ENCODE measurements around the gene PTGES3.
"Not testable (repeated sequence)": the region's sequence is repeated elsewhere in the genome, so short reads cannot be mapped to it uniquely, and the experiment has no call there.

PTGES3 gene

DNA sequence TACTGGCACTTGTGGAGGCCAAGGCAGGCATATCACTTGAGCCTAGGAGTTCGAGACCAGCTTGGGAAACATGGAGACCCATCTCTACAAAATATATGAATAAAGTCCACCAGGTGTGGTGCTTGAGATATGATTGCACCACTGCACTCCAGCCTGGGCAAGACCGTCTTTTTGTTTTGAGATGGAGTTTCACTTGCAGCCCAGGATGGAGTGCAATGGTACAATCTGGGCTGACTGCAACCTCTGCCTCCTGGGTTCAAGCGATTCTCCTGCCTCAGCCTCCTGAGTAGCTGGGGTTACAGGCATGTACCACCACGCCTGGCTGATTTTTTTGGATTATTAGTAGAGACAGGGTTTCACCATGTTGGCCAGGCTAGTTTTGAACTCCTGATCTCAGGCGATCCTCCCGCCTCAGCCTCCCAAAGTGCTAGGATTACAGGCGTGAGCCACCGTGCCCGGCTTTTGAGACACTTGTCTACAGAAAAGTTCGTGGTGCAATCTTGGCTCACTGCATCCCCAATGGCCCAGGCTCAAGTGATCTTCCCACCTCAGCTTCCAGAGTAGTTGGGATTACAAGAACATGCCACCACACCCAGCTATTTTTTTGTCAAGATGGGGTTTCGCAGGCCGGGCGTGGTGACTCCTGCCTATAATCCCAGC is 26.0 kb downstream of the PTGES3 start:
- DNase-seq (ENCODE audit: low spot score), result no peak
- TF ChIP-seq, protein P1, sequence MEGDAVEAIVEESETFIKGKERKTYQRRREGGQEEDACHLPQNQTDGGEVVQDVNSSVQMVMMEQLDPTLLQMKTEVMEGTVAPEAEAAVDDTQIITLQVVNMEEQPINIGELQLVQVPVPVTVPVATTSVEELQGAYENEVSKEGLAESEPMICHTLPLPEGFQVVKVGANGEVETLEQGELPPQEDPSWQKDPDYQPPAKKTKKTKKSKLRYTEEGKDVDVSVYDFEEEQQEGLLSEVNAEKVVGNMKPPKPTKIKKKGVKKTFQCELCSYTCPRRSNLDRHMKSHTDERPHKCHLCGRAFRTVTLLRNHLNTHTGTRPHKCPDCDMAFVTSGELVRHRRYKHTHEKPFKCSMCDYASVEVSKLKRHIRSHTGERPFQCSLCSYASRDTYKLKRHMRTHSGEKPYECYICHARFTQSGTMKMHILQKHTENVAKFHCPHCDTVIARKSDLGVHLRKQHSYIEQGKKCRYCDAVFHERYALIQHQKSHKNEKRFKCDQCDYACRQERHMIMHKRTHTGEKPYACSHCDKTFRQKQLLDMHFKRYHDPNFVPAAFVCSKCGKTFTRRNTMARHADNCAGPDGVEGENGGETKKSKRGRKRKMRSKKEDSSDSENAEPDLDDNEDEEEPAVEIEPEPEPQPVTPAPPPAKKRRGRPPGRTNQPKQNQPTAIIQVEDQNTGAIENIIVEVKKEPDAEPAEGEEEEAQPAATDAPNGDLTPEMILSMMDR (IDR thresholded peaks at IDR 0.05; ENCODE audit: borderline replicate concordance, control extremely low read depth, extremely low read depth, insufficient read depth, missing control alignments), result no peak
- in situ Hi-C loops (cut with MboI; ENCODE audit: low sequenced_read_pairs, unreplicated experiment), result no loop called here

DNA sequence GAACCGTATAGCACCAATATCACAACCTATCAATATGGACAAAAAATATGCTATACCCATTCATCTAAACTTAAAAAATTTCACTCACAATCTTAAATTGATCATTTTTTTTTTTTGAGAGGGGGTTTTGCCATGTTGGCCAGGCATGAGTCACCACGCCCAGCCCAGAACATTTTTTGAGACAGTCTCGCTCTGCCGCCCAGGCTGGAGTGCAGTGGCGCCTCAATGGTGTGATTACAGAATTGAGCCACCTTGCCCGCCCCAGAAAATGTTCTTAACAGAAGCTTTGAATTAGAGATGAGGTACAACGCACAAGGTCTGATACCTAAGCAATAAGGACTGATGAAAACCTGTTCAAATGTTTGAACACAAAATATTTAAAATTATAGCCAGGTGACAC is 26.5 kb downstream of the PTGES3 start:
- TF ChIP-seq, protein P1 (IDR thresholded peaks at IDR 0.05; ENCODE audit: borderline replicate concordance, control extremely low read depth, extremely low read depth, insufficient read depth, missing control alignments), result no peak
- no peak for DNase-seq (ENCODE audit: low spot score)
- in situ Hi-C loops (cut with MboI; ENCODE audit: low sequenced_read_pairs, unreplicated experiment), result no loop called here

DNA sequence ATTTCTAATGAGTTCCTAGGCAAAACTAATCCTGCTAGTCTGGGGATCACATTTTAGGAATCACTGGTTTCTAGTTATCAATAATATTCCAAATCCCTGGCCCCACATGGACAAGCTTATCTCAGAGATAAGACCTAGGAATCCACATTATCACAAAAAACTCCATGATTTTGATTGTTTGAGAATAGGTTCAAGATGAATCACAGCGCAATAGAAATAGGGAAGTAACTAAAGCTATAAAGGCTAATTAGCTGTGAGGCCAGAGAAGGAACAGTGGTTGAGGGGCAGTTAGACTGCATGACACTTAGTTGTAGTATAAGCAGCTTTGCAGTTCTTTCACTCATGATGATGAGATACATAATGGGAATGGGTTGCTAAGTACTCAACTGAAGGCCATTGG is 29.2 kb downstream of the PTGES3 start:
- DNase-seq (ENCODE audit: low spot score), result peak; percentile 54
- in situ Hi-C loops (cut with MboI; ENCODE audit: low sequenced_read_pairs, unreplicated experiment), result no loop called here
- TF ChIP-seq, protein P1 (IDR thresholded peaks at IDR 0.05; ENCODE audit: borderline replicate concordance, control extremely low read depth, extremely low read depth, insufficient read depth, missing control alignments), result no peak

DNA sequence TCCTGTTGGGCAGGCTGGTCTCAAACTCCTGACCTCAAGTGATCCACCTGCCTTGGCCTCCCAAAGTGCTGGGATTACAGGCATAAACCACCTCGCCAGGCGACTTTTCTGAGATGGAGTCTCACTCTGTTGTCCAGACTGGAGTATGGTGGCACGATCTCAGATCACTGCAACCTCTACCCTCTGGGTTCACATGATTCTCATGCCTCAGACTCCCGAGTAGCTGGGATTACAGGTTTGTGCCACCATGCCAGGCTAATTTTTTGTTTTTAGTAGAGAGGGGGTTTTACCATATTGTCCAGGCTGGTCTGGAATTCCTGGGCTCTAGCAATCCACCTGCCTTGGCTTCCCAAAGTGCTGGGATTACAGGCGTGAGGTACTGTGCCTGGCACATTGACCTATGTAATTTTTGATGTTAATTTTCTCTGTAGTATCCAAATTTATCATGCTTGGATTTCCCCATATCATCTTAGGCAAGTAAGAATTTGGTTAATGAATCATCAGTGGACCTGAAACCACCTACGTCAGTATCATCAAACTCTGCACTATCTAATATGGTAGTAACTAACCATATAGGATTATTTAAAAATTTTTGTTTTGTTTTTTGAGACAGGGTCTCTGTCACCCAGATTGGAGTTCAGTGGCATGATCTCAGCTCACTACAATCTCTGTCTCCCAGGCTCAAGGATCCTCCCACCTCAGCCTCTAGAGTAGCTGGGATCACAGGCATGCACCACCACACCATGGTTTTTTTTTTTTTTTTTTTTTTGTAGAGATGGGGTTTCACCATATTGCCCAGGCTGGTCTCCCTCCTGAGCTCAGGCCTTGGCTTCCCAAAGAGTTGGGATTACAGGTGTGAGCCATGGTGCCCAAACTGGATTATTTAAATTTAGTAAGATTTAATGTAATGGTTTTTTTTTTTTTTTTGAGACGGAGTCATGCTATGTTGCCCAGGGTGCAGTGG is 30.4 kb downstream of the PTGES3 start:
- peak; percentile 47 for DNase-seq (ENCODE audit: low spot score)
- in situ Hi-C loops (cut with MboI; ENCODE audit: low sequenced_read_pairs, unreplicated experiment), result no loop called here
- TF ChIP-seq, protein P1 (IDR thresholded peaks at IDR 0.05; ENCODE audit: borderline replicate concordance, control extremely low read depth, extremely low read depth, insufficient read depth, missing control alignments), result no peak

DNA sequence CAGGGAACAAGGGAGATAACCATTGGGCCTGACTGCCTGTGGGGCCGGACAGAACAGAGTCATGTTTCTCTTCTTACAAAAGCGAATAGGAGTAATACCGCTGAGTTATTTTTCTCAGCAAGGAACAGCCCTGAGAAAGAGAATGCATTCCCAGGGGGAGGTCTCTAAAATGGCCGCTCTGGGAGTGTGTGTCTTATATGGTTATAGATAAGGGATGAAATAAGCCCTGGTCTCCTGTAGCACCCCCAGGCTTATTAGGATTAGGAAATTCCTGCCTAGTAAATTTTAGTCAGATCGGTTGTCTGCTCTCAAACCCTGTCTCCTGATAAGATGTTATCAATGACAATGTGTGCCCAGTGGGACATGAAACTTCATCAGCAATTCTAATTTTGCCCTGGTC is 34.3 kb downstream of the PTGES3 start:
- DNase-seq (ENCODE audit: low spot score); in situ Hi-C loops (cut with MboI; ENCODE audit: low sequenced_read_pairs, unreplicated experiment): not testable (repeated sequence)

DNA sequence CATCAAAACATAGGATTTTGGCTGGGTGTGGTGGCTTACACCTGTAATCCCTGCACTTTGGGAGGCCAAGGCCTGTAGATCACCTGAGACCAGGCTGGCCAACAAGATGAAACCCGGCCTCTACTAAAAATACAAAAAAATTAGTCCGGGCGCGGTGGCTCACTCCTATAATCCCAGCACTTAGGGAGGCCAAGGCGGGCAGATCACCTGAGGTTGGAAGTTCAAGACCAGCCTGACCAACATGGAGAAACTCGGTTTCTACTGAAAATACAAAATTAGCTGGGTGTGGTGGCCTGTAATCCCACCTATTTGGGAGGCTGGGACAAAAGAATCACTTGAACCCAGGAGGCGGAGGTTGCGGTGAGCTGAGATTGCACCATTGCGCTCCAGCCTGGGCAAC is 40.1 kb downstream of the PTGES3 start:
- DNase-seq (ENCODE audit: low spot score), result not testable (repeated sequence)

DNA sequence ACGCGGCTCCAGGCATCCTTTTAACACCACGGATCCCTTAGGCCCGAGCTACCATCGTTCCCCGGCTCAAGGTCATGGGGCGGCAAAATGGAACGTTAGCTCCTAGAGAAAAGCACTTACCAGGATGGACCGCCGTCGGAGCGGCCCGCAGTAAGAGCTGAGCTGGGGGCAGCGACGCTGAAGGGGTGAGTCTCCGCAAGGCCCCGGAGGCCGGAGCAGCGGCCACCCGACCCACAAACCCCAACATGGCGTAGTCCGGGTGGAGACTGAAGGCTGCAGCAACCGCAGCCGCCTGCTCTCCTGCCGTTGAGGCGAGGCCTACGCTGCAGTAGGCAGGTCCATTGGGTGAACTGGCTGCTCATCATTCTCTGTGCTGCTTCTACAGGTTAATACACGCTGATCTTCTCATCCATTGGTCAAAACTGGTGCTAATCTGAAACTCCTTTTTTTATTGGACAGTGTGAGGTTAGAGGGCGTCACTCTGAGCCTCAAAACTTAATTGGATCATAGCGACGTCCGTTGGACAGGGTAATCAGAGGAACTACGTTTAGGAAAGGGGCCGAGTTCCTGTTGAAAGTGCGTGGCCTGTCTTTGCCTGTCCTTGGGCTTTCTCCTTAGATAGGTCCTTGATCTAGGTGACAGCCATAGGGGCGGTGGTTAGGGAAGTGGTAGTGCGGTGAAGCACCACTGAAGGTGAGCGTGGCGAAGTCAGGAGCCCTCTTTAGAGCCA is 42.2 kb downstream of the PTGES3 start, which contains the start of gene ATP5F1B:
TSS of gene ATP5F1B (minus strand) at position 268 of the 730 bp plus-strand sequence. CDS start at position 247, 21 bp downstream.
- TF ChIP-seq, protein P1 (IDR thresholded peaks at IDR 0.05; ENCODE audit: borderline replicate concordance, control extremely low read depth, extremely low read depth, insufficient read depth, missing control alignments), result no peak
- peak; percentile 97 for DNase-seq (ENCODE audit: low spot score)
- in situ Hi-C loops (cut with MboI; ENCODE audit: low sequenced_read_pairs, unreplicated experiment), result no loop called here

More for the DNA sequence above, 40.1 kb downstream of the PTGES3 start:
- in situ Hi-C loops (cut with MboI; ENCODE audit: low sequenced_read_pairs, unreplicated experiment), result not testable (repeated sequence)
